SU-DHL-6 (cell line): ENCODE results near the gene MRPL33.

ENCODE experiments used
- EZH2phosphoT487 ChIP-seq: fragments of 200-600 bp; sonication (generic), shearing (Covaris generic); conservative IDR thresholded peaks from 2 replicates; pipeline ENCODE4 v1.6.1; 2018; ENCODE audit warnings: mild to moderate bottlenecking, antibody characterized with exemption, low read length, moderate library complexity, mixed read lengths
- TF ChIP-seq, protein P1 (sequence below): fragments of 200-600 bp; sonication (generic); IDR thresholded peaks from one replicate; pipeline ENCODE4 v1.5.1; 2017; ENCODE audit warnings: antibody characterized with exemption, mild to moderate bottlenecking, low read length, moderate library complexity; ENCODE audit not compliant: insufficient read depth, poor library complexity, severe bottlenecking

GRCh38 chr2:27824401-27824800 is 52.9 kb downstream of the MRPL33 start:
- TF ChIP-seq, protein P1, sequence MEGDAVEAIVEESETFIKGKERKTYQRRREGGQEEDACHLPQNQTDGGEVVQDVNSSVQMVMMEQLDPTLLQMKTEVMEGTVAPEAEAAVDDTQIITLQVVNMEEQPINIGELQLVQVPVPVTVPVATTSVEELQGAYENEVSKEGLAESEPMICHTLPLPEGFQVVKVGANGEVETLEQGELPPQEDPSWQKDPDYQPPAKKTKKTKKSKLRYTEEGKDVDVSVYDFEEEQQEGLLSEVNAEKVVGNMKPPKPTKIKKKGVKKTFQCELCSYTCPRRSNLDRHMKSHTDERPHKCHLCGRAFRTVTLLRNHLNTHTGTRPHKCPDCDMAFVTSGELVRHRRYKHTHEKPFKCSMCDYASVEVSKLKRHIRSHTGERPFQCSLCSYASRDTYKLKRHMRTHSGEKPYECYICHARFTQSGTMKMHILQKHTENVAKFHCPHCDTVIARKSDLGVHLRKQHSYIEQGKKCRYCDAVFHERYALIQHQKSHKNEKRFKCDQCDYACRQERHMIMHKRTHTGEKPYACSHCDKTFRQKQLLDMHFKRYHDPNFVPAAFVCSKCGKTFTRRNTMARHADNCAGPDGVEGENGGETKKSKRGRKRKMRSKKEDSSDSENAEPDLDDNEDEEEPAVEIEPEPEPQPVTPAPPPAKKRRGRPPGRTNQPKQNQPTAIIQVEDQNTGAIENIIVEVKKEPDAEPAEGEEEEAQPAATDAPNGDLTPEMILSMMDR = no peak
- no peak for TF ChIP-seq EZH2phosphoT487
